GM18526 (cell line): ENCODE data around the gene ELOVL7.

Experiments
- POLR2A ChIP-seq: IDR thresholded peaks from 3 replicates; pipeline ENCODE4 v1.6.1; 2011; ENCODE audit not compliant: insufficient read length; ENCODE audit errors: extremely low read depth

The ELOVL7 gene

GRCh38 chr5:60843936-60844905 is at the start of gene ELOVL7:
TSS of gene ELOVL7 (minus strand) at chr5:60844269. CDS start at chr5:60787397, 56,872 bp downstream.
- TF ChIP-seq POLR2A, result no peak

GRCh38 chr5:60893521-60893920 is 49.5 kb upstream of the ELOVL7 start:
- no peak for TF ChIP-seq POLR2A

- no peak for TF ChIP-seq POLR2A
Measured at GRCh38 chr5:60891667-60892066, 47.6 kb upstream of the ELOVL7 start.

- no peak for TF ChIP-seq POLR2A
Measured at GRCh38 chr5:60888359-60889061, 44.4 kb upstream of the ELOVL7 start.

- no peak for TF ChIP-seq POLR2A
Measured at GRCh38 chr5:60887746-60888145, 43.7 kb upstream of the ELOVL7 start.

GRCh38 chr5:60887096-60887495 is 43.0 kb upstream of the ELOVL7 start:
- no peak for TF ChIP-seq POLR2A

GRCh38 chr5:60886158-60886557 is 42.1 kb upstream of the ELOVL7 start:
- TF ChIP-seq POLR2A, result no peak

GRCh38 chr5:60883229-60883628 is 39.2 kb upstream of the ELOVL7 start:
- no peak for TF ChIP-seq POLR2A

GRCh38 chr5:60872892-60873291 is 28.8 kb upstream of the ELOVL7 start:
- TF ChIP-seq POLR2A, result no peak

GRCh38 chr5:60870857-60871256 is 26.8 kb upstream of the ELOVL7 start:
- no peak for TF ChIP-seq POLR2A

GRCh38 chr5:60856066-60856465 is 12.0 kb upstream of the ELOVL7 start:
- TF ChIP-seq POLR2A, result no peak

- no peak for TF ChIP-seq POLR2A
Measured at GRCh38 chr5:60852940-60853339, 8.9 kb upstream of the ELOVL7 start.

- TF ChIP-seq POLR2A, result no peak
Measured at GRCh38 chr5:60852317-60852716, 8.2 kb upstream of the ELOVL7 start.

GRCh38 chr5:60851626-60852025 is 7.6 kb upstream of the ELOVL7 start:
- TF ChIP-seq POLR2A, result no peak

GRCh38 chr5:60846298-60846697 is 2.2 kb upstream of the ELOVL7 start:
- no peak for TF ChIP-seq POLR2A

- TF ChIP-seq POLR2A, result no peak
Measured at GRCh38 chr5:60843386-60843935, 608 bp downstream of the ELOVL7 start.
